ENCODE measurements around the gene HSD17B4.
"Not testable (repeated sequence)": the region's sequence is repeated elsewhere in the genome, so short reads cannot be mapped to it uniquely, and the experiment has no call there.

The HSD17B4 gene

DNA sequence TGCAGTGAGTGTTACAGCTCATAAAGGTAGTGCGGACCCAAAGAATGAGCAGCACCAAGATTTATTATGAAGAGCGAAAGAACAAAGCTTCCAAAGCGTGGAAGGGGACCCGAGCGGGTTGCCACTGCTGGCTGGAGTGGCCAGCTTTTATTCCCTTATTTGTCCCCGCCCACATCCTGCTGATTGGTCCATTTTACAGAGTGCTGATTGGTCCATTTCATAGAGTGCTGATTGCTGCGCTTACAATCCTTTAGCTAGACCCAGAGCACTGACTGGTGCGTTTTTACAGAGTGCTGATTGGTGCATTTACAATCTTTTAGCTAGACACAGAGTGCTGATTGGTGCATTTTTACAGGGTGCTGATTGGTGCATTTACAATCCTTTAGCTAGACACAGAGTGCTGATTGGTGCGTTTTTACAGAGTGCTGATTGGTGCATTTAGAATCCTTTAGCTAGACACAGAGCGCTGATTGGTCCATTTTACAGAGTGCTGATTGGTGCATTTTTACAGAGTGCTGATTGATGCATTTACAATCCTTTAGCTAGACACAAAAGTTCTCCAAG lies 19.5 kb upstream of the HSD17B4 start:
- not testable (repeated sequence) for DNase-seq

DNA sequence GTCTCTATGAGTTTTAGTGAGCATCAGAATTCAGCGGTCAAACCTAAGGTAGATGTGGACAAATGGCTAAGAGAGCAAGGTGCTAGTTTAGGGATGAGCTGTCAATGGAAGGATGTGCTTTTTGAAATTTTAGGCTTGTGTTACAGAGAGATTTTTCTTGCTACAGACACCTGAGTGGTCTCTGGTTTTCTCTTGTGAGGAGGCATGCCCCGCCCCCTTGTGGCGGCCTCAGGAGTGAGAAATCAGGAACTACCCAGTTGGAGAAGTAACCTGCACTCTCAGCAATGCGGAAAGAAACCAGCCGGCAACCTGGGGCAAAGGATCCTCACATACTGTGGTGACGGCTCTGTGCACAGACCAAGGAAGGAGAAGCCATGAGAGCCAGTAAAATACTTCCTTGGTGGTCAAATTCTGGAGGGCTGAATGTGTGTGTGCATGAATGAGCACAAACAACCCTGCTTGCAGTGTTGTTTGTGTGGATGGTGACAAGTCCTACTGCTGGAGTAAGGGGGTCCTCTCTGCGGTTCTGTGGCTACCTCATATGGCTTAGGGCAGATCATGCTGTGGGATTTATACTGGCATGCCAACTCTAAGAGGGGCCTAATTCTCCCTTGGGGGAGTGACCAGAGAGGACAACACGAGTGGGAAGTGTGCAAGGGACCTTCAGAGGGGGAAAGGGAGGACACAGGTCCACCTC lies 16.7 kb upstream of the HSD17B4 start:
- DNase-seq, result peak; percentile 78

DNA sequence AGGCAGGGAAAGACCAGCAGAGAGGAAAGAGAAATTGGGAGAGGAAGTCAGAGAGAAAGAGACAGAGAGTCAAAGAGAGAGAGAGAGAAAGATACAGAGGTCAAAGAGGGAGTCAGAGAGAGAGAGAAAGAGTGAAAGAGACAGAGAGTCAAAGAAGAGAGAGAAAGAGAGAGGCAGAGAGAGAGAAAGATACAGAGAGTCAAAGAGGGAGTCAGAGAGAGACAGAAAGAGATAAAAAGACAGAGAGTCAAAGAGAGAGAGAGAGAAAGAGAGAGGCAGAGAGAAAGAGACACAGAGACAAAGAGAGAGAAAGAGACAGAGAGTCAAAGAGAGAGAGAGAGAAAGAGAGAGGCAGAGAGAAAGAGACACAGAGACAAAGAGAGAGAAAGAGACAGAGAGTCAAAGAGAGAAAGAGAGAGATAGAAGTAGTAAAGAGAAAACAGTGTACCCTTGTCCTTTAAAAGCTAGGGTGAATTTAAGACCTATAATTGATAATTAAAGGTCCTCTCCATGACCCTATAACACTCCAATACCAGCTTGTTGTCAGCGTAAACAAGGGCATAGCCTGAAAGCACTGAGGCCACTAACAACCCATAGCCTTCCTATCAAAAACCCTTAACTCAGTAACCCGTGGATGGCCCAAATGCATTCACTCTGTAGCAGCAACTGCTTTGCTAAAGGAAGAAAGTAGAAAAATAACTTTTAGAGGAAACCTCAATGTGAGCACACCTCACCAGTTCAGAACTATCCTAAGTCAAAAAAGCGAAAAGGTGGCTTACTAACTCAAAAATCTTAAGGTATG lies 14.3 kb upstream of the HSD17B4 start:
- not testable (repeated sequence) for DNase-seq

DNA sequence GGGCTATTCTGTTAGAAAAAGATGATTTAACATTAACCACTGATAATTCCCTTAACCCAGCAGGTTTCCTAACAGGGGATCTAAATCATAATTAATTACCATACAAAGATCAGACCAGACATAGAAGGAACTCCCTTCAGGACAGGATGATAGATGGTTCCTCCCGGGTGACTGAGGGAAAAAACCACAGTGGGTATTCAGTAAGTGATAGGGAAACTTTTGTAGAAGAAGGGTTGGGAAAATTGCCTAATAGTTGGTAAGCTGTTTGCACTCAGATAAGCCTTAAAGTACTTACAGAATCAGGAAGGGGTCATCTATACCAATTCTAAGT lies 13.7 kb upstream of the HSD17B4 start:
- DNase-seq, result not testable (repeated sequence)

DNA sequence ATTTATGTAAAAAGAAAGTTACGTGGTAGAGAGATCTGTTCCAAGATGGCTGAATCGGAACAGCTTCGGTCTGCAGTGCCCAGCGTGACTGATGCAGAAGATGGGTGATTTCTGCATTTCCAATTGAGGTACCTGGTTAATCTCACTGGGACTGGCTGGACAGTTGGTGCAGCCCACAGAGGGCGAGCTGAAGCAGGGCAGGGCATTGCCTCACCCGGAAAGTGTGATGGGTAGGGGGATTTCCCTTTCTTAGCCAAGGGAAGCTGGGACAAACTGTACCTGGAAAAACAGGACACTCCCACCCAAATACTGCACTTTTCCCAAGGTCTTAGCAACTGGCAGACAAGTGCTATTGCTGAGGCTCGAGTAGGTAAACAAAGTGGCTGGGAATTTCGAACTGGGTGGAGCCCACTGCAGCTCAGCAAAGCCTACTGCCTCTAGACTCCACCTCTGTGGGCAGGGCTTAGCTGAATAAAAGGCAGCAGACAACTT lies 13.1 kb upstream of the HSD17B4 start:
- DNase-seq, result no peak

DNA sequence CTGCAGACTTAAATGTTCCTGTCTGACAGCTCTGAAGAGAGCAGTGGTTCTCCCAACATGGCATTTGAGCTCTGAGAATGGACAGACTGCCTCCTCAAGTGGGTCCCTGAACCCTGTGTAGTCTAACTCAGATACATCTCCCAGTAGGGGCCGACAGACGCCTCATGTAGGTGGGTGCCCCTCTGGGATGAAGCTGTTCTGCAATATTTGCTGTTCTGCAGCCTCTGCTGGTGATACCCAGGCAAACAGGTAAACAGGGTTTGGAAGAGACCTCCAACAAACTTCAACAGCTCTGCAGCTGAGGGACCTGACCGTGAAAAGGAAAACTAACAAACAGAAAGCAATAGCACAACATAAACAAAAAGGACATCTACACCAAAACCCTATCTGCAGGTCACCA lies 12.7 kb upstream of the HSD17B4 start:
- DNase-seq, result not testable (repeated sequence)

DNA sequence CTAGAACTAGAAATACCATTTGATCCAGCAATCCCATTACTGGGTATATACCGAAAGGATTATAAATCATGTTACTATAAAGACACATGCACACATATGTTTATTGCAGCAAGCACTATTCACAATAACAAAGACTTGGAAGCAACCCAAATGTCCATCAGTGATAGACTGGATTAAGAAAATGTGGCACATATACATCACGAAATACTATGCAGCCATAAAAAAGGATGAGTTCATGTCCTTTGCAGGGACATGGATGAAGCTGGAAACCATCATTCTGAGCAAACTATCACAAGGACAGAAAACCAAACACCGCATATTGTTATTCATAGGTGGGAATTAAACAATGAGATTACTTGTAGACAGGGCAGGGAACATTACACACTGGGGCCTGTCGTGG lies 7.7 kb upstream of the HSD17B4 start:
- DNase-seq, result not testable (repeated sequence)

DNA sequence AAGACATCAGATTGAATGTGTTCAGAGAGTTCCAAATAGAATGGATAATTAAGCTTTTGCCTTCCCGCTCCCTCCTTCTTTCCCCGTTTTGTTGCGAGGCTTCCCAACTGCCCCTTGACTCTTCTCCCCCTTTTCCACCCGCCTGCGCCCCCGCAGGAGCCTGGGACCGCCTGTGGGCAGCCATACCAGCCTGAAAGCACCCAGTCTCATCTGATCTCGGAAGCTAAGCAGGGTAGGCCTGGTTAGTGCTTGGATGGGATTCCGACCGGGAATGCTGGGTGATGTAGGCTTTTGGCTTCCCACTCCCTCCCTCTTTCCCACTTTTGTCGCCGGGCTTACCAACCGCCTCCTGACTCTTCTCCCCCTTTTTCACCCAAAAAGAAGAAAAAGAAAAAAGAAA lies 6.8 kb upstream of the HSD17B4 start:
- DNase-seq, result no peak

DNA sequence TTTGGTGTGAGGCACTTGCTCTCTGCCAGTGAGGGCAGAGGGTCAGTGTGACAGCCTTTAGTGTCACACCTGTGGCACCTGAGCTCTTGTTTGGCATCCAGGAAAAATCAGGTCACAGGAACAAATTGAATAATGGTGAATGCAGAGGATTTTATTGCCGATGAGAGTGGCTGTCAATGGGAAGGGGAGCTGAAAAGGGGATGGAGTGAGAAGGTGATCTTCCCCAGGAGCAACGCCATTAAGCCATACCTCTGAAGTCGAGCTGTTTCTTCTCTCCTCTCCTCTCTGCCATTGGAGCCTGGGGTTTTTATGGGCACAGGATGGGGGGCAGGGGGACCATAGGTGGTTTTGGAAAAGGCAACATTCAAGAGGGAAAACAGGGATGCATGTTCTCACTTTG lies 2.4 kb upstream of the HSD17B4 start:
- DNase-seq, result no peak

DNA sequence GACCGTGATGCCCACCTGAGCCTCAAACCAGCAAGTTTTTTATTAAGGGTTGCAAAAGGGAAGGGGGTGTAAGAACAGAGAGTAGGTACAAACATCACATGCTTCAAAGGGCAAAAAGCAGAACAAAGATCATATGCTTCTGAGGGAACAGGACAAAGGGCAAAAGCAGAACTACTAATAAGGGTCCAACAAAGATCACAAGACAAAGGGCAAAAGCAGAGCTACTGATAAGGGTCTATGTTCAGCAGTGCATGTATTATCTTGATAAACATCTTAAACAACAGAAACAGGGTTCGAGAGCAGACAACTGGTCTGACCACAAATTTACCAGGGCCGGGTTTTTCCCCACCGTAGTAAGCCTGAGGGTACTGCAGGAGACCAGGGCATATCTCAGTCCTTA lies 1.7 kb upstream of the HSD17B4 start:
- DNase-seq, result not testable (repeated sequence)

DNA sequence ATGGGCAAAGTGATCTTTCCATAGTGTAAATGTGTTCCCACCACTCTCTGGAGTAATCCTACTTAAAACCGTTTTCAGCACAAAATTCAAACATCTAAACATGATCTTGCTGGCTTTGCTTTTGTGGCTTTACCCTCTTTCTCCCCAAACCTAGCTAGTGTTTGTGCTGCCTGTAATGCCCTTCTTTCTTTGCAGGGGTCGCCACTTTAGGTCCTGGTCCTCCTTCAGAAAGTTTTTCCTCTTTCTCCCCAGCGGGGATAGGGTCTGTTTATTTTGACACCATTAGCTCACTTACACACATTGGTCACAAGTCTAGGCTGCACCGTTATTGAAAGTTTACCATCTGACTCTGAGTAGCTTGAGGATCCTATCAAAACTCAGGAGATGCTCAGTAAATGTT lies 736 bp upstream of the HSD17B4 start:
- DNase-seq, result no peak

DNA sequence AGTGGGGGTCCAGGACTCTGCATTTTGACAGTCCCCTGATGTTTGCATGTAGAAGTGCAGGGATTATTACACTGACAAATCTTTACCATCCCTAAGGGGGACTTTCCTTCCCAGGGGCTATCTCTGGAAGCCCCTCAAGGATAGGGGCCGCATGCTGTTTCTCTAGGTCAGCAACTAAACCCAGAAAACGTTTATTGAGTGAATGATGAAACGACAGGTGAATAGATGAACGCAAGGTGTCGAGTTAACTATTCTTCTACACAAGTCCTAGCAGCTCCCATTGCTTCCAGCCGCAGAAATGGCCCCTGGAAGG lies 281 bp upstream of the HSD17B4 start:
- no peak for DNase-seq

DNA sequence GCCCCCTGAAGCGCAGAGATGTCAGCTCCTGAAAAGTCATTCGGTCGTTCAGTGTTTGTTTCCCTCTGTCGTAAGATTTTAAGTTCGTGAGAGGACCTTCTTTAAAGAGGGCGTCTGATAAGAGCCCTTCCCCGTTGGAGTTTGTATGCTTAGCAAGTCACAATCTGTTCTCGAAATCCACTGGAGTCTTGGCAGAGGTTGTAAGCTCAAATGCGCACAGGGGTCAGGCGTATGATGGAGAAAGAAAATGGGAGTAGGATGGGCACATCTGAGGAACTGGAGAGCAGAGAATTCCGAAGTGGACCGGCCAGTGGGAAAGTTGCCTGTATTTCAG lies 710 bp downstream of the HSD17B4 start:
- no peak for DNase-seq

DNA sequence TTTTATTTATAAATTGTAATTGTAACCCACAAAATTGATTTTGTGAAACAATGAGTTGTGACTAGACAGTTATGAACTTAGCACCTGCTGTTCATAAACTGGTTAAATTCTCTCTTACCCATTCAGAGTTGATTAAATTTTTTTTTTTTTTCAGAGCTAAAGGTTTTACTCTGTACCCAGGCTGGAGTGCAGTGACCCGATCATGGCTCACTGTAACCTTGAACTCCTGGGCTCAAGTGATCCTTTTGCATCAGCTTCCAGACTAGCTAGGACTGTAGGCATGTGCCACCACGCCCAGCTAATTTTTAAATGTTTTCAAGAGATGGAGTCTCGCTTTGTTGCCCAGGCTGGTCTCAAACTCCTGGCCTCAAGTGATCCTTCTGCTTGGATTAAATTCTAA lies 1.9 kb downstream of the HSD17B4 start:
- DNase-seq, result no peak

DNA sequence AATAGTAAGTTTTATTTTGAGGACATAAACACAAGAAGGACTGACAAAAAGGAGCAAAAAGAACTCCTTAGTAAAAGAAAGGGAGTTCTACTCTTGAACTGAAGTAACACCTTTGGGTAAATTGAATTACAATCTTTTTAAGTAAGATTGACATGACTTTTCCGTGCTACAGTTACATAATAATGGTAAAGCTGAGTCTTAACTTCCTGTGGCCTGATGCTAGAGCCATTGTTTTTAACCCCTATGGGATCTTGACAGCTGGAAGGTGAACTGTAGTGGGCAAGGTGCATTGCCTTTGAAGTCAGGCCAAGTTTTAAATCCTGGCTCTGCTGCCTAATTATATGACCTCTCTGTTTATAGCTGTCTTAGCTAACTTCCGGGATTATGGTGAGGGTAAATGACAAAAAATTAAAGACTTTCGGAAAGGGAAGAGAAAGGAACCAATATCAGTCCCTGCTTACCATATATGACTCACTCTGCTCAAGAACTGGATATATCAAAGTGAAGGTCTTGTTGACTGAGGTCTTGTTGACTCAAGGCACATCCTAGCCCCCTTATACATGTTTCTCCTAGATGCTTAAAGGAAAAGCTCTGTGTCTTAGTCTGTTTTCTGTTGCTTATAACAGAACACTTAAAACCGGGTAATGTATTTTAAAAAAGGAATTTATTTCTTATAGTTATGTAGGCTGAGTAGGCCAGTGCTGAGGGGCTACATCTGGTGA lies 6.8 kb downstream of the HSD17B4 start:
- DNase-seq, result no peak

DNA sequence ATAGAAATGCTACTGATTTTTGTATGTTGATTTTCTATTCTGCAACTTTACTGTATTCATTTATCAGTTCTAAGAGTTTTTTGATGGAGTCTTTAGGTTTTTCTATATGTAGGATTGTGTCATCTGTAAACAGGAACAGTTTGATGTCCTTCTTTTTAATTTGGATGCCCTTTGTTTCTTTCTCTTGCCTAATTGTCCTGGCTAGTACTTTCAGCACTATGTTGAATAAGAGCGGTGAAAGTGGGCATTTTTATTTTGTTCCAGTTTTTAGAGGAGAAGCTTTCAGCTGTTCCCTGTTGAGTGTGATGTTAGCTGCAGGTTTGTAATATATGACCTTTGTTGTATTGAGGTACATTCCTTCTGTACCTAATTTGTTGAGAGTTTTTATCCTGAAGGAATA lies 13.3 kb downstream of the HSD17B4 start:
- no peak for DNase-seq

DNA sequence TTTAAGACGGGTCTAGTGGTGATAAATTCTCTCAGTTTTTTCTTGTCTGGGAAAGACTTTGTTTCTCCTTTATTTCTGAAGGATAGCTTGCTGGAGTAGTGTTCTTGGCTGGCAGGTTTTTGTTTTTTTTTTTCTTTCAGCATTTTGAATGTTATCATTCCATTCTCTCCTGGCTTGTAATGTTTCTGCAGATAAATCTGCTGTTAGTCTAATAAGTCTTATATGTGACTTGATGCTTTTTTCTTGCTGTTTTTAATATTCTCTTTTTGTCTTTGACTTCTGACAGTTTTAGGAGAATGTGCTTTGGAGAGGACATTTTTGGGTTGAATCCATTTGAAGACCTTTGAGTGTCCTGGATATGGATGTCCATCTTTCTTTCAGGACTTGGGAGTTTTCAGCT lies 16.0 kb downstream of the HSD17B4 start:
- no peak for DNase-seq

DNA sequence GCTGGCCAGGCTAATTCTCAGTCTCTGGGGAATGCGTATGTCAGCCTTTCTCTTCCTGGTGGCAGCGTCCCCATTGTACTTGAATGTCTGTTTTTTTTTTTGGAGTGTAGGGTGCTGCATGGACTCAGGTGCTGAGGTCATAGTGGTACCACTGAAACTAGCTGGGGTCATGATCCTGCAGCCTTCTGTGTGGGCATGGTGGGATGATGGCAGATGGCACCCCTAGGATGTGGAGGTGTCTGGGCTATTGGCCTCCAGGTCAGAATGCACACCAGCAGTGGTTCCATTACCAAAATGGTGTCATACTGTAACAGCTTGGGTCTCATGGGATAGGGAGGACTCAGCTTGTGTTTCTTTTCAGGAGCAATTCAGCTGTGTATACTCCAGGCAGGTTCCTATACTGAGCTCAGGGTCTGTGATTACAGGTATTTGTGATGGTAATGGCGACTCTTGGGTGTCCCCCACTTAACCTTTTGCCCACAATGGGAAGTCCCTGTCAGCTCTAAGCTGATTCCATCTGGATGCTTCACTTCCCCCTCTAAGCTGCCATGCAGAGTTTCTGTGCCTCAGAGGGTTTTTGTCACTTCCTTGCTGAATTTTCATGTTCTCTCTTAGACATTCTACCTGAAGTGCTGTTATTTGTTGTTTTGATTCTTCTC lies 17.9 kb downstream of the HSD17B4 start:
- DNase-seq, result no peak

DNA sequence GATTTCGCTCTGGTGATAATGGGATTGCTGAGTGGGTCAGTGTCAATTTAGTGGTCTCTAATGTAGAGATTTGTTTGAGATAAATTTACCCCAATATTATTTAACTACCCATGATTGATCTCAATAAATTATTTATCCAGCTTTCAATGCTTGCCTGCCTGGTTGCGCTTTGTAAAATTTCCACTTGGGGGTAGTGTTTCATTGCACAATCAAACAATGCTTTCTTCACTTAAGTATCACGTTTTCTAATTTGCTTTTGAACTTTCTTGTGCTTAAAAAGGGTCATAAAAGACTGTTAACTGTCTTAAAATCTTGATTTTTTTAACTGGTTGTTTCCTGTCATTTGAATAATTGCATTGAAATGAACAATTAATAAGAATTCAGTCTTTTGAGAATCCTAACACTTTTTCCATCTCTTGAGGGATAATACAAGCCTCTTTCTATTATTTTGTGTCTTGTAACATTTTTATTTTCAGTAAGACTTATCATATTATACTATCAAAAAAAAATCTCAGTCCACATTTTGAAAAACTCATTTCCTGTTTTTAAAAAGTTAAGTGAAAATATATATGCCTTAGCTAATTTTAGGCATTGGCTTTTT lies 18.7 kb downstream of the HSD17B4 start:
- no peak for DNase-seq

DNA sequence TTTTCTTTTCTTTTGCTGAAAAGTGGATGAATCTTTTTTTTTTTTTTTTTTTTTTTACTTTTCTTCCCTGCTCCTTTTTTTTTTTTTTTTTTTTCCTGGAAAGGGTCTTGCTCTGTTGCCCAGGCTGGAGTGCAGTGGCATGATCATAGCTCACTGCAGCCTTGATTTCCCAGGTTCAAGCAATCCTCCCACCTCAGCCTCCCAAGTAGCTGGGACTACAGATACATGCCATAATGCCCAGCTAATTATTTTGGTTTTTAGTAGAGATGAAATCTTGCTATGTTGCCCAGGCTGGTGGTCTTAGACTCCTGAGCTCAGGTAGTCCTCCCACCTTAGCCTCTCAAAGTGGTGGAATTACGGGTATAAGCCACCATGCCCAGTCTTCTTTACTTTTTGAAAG lies 20.9 kb downstream of the HSD17B4 start:
- no peak for DNase-seq

DNA sequence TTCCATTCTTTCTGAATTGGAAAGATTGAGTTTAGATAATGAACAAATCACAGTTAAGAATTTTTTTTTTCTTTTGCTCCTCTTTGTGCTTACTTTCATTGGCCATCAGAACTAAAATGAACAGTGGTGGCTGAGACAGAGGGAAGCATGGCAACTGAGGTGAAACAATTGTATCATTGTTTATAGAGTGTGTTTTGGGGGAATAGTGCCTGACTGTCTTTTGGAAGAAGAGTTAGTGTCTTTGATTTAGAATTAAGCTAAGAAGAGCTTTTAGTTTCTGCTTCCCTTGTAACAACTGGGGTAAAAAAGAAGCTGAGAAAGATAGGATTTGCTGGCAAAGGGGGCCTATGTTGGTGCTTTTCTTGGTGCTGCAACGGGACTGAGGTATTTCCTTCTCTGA lies 24.0 kb downstream of the HSD17B4 start:
- no peak for DNase-seq

DNA sequence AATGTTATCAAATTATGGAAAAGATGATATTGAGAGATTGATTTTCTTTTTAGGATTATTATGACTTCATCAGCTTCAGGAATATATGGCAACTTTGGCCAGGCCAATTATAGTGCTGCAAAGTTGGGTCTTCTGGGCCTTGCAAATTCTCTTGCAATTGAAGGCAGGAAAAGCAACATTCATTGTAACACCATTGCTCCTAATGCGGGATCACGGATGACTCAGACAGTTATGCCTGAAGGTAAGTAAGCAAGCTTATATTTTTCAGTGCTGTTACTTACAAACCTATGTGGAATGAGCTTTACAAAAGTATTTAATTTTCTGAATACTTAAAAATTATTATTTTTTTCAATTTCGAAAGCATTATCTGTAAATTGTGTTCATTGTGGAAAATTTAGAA lies 26.5 kb downstream of the HSD17B4 start:
- no peak for DNase-seq

DNA sequence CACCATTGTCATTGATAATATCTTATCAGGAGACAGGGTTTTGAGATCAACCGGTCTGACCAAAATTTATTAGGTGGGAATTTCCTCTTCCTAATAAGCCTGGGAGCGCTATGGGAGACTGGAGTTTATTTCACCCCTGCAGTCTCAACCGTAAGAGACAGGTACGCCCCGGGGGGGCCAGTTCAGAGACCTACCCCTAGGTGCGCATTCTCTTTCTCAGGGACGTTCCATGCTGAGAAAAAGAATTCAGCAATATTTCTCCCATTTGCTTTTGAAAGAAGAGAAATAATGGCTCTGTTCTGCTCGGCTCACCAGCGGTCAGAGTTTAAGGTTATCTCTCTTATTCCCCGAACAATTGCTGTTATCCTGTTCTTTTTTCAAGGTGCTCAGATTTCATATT lies 28.3 kb downstream of the HSD17B4 start:
- DNase-seq, result not testable (repeated sequence)

Measured in activated CD8-positive, alpha-beta memory T cell treated with anti-CD3 and anti-CD28 coated beads, Interleukin-2, amount 50 U/mL, for 4 hours (primary cell).